SK-N-SH (cell line): ENCODE data around the gene ARPC5L.

Experiments
- CTCF ChIP-seq: fragments of 200-600 bp; sonication (generic); IDR thresholded peaks from 2 replicates; pipeline ENCODE4 v1.6.1; 2017; ENCODE audit warnings: antibody characterized with exemption, mild to moderate bottlenecking, moderate library complexity
- MAX ChIP-seq: IDR thresholded peaks from 2 replicates; pipeline ENCODE4 v1.4.0; 2012; ENCODE audit warnings: low read depth

GRCh38 chr9:124897570-124898460 lies 35.9 kb downstream of the ARPC5L start:
- TF ChIP-seq CTCF (no peak), MAX (no peak)
